Endothelial cell of umbilical vein (primary cell): ENCODE data around the gene SMNDC1. TPM values are rescaled to one million over a fixed set of nuclear protein-coding genes. Genes with fewer than 3 reads are reported as not detected.

ENCODE experiments used
- BruUV-seq: library from RNA; stranded (reverse); fragments of 400-500 nt; replicated peaks from 2 replicates; lab custom pipeline; 2021; lab: Mats Ljungman, UMichigan
- CTCF ChIA-PET: fragments of 300-600, 350-600 bp; sonication (Branson Sonifier 250); formaldehyde crosslinking; loops from one replicate; lab custom pipeline; 2021; ENCODE audit warnings: antibody characterized with exemption, inconsistent platforms; lab: Charles Lee
- POLR2A ChIA-PET: fragments of 300-600, 350-600 bp; sonication (Branson Sonifier 250); formaldehyde crosslinking; loops from one replicate; lab custom pipeline; 2021; ENCODE audit warnings: antibody characterized with exemption, inconsistent platforms; lab: Charles Lee
- DNase-seq: peaks from one replicate; pipeline ENCODE4 v3.0.0-alpha.2; 2011; ENCODE audit warnings: low read depth, low spot score
- FAIRE-seq: peaks from 2 replicates; lab custom pipeline; 2011; peaks lifted over from hg19 to GRCh38; lab: Jason Lieb, UNC
- H2AFZ ChIP-seq: 2 replicates; pipeline ENCODE4 v1.6.0; 2012; ENCODE audit warnings: low read depth, low read length, control low read depth, inconsistent platforms
- H3K27ac ChIP-seq: 2 replicates; pipeline ENCODE4 v1.5.1; 2011; ENCODE audit warnings: low read depth, mild to moderate bottlenecking, control low read depth, low read length, moderate library complexity; ENCODE audit not compliant: insufficient read depth
- H3K27me3 ChIP-seq, 2 experiments: 2 replicates each; pipeline versions ENCODE4 v1.6.0 to v1.6.1; 2011; ENCODE audit warnings: low read length in 2 of 2, mixed read lengths in 1 of 2; ENCODE audit not compliant: control insufficient read depth in 2 of 2, insufficient read depth in 2 of 2
- H3K36me3 ChIP-seq, 2 experiments: 2 replicates in 1 of 2; 3 replicates in 1 of 2; pipeline ENCODE4 v1.5.1; 2011; ENCODE audit warnings: low read length in 2 of 2, mild to moderate bottlenecking in 1 of 2, moderate library complexity in 1 of 2; ENCODE audit not compliant: control insufficient read depth in 2 of 2, insufficient read depth in 2 of 2; ENCODE audit errors: extremely low read depth in 1 of 2
- H3K4me1 ChIP-seq: 3 replicates; pipeline ENCODE4 v1.5.1; 2011; ENCODE audit warnings: mild to moderate bottlenecking, low read length; ENCODE audit not compliant: control insufficient read depth, insufficient read depth; ENCODE audit errors: extremely low read depth
- H3K4me2 ChIP-seq: 2 replicates; pipeline ENCODE4 v1.6.1; 2011; ENCODE audit warnings: low read length, control low read depth, mixed read lengths; ENCODE audit not compliant: insufficient read depth
- H3K4me3 ChIP-seq, 3 experiments: fragments of 200-600 bp in 1 of 3; sonication (generic), shearing (Covaris generic) in 1 of 3; replicated peaks in 1 of 3; 2 replicates each; pipeline ENCODE4 v1.5.1; 2011 to 2016; ENCODE audit warnings: control low read depth in 3 of 3, low read length in 3 of 3, mild to moderate bottlenecking in 2 of 3, inconsistent platforms in 1 of 3, low read depth in 1 of 3, moderate library complexity in 1 of 3; ENCODE audit not compliant: insufficient read depth in 1 of 3
- H3K79me2 ChIP-seq: 2 replicates; pipeline ENCODE4 v1.6.0; 2012; ENCODE audit warnings: low read length, inconsistent platforms; ENCODE audit not compliant: control insufficient read depth, insufficient read depth
- H3K9ac ChIP-seq: replicated peaks from 2 replicates; pipeline ENCODE3; 2011; ENCODE audit warnings: low read length, control low read depth; ENCODE audit not compliant: insufficient read depth; ENCODE audit errors: extremely low read depth
- H3K9me1 ChIP-seq: replicated peaks from 3 replicates; pipeline ENCODE4 v1.6.0; 2011; ENCODE audit warnings: mild to moderate bottlenecking, low read length; ENCODE audit not compliant: control insufficient read depth, insufficient read depth; ENCODE audit errors: extremely low read depth
- H3K9me3 ChIP-seq: replicated peaks from 2 replicates; pipeline ENCODE4 v1.5.1; 2012; ENCODE audit warnings: low read length, inconsistent platforms; ENCODE audit not compliant: control insufficient read depth, insufficient read depth
- H4K20me1 ChIP-seq: replicated peaks from 2 replicates; pipeline ENCODE3; 2011; ENCODE audit warnings: mild to moderate bottlenecking, low read length; ENCODE audit not compliant: control insufficient read depth, insufficient read depth; ENCODE audit errors: extremely low read depth
- CTCF ChIP-seq, 2 donors: IDR thresholded peaks; 1 replicate in 1 of 2; 2 replicates in 1 of 2; pipeline ENCODE4 v1.5.1; 2011; ENCODE audit warnings: low read length in 2 of 2, mild to moderate bottlenecking in 2 of 2, moderate library complexity in 2 of 2, control low read depth in 1 of 2, inconsistent platforms in 1 of 2, low read depth in 1 of 2; ENCODE audit not compliant: insufficient read depth in 1 of 2; ENCODE audit errors: extremely low read depth in 1 of 2
- EZH2 ChIP-seq: IDR thresholded peaks from 2 replicates; pipeline ENCODE4 v1.6.1; 2012; ENCODE audit warnings: borderline replicate concordance, low read depth, mild to moderate bottlenecking, moderate library complexity, low read length, inconsistent platforms; ENCODE audit not compliant: severe bottlenecking
- FOS ChIP-seq: IDR thresholded peaks from 2 replicates; pipeline ENCODE4 v1.6.1; 2011; ENCODE audit warnings: mild to moderate bottlenecking, low read length, moderate library complexity, borderline replicate concordance; ENCODE audit not compliant: insufficient read depth
- GATA2 ChIP-seq: IDR thresholded peaks from 2 replicates; pipeline ENCODE4 v1.7.0; 2011; ENCODE audit warnings: low read depth, mild to moderate bottlenecking, moderate library complexity, mixed read lengths, low read length; ENCODE audit not compliant: insufficient read length, insufficient read depth
- JUN ChIP-seq: IDR thresholded peaks from 2 replicates; pipeline ENCODE4 v1.6.1; 2011; ENCODE audit warnings: borderline replicate concordance, low read depth; ENCODE audit not compliant: insufficient read length, insufficient read depth
- MAX ChIP-seq: IDR thresholded peaks from 2 replicates; pipeline ENCODE4 v1.6.1; 2011; ENCODE audit not compliant: insufficient read depth, insufficient read length
- MYC ChIP-seq: IDR thresholded peaks from one replicate; pipeline ENCODE4 v1.6.1; 2011; ENCODE audit warnings: mild to moderate bottlenecking, low read depth, low read length
- POLR2A ChIP-seq: IDR thresholded peaks from 2 replicates; pipeline ENCODE4 v1.6.1; 2012; ENCODE audit warnings: low read depth, mild to moderate bottlenecking, control low read depth, low read length
- POLR2AphosphoS5 ChIP-seq: IDR thresholded peaks from 2 replicates; pipeline ENCODE4 v1.6.1; 2012; ENCODE audit warnings: low read depth, mild to moderate bottlenecking, control low read depth, low read length, moderate library complexity; ENCODE audit not compliant: insufficient read depth
- dilution Hi-C: fragments of 300-500 bp; cut with MboI; formaldehyde crosslinking; loops from one replicate; pipeline ENCODE4 v1.15.0; 2019; ENCODE audit warnings: low sequenced_read_pairs; ENCODE audit not compliant: extremely low pct_ligation_motif_present
- intact Hi-C: fragments of 100-400 bp; cut with micrococcal nuclease; formaldehyde crosslinking; loops from one replicate; pipeline ENCODE4 v1.10.0; 2022
- polyA plus RNA-seq, 4 experiments: library from polyadenylated mRNA; depleted of rRNA in 3 of 4; stranded (reverse) in 3 of 4; unstranded in 1 of 4; fragments of >200 nt; gene quantifications; 2 replicates each; pipeline versions ENCODE4 v1.2.1 to v1.2.3, GENCODE V29; 2011 to 2012; ENCODE audit warnings: missing spikeins in 1 of 4
- total RNA-seq: library from RNA; stranded (reverse); gene quantifications from 2 replicates; pipeline ENCODE4 v1.2.3, GENCODE V29; 2021

SMNDC1 gene
- total and polyA plus RNA-seq, 2 donors (not counting 3 experiments of a cell fraction or from before 2014, with no cell fraction given) = 7.1 to 39.3 TPM

DNA sequence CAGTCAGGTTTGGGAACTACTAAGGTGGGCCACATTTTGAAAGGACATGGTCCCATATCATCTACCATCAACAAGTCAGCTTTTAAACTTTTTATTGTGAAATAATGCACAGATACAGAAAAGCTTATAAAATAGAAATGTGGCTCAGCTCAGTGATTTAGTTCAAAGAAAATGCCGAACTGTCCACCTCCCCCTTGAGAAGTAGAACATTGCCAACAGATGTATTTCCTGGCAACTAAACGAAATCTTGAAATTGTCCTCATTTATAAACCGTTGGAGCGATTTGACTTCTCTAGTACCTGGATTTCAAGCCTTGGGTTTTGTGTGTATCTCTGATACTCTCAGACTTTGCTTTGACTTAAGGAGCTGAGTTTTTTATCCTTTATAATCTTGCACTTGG lies 32.7 kb upstream of the SMNDC1 start:
- no TSS peak for BruUV-seq
- H3K4me1 ChIP-seq = peaks cover 8% of the 10 kb centered on the region
- H2AFZ ChIP-seq = no peak overlapping the region
- no peaks in the 10 kb centered on the region for H3K79me2 ChIP-seq
- H3K27ac ChIP-seq = no peak overlapping the region
- no peak overlapping the region for H3K4me3 ChIP-seq
- FAIRE-seq (no peak), DNase-seq (no peak)
- no peak overlapping the region for H3K4me2 ChIP-seq
- H3K9me3 ChIP-seq = no peaks in the 10 kb centered on the region
- H3K9me1 ChIP-seq = no peaks in the 10 kb centered on the region
- TF ChIP-seq MYC (no peak), CTCF (IDR thresholded peaks at IDR 0.05; ENCODE audit: extremely low read depth in 1 of 2, insufficient read depth in 1 of 2, low read depth in 1 of 2, low read length in 2 of 2) (no peak), POLR2AphosphoS5 (no peak), MAX (no peak), JUN (no peak), POLR2A (no peak), FOS (no peak), GATA2 (no peak), EZH2 (no peak)
- ChIA-PET POLR2A (no interaction called here), CTCF (interaction anchor here (1.0 to 1.8 kb wide), 5 partner anchors 11 to 163 kb away, joined by 3 to 6 read pairs (median 5); no protein-coding TSS in a partner anchor)
- H3K36me3 ChIP-seq = no peaks in the 10 kb centered on the region
- dilution Hi-C loops (no loop called here), intact Hi-C loops (no loop called here)
- H4K20me1 ChIP-seq = no peaks in the 10 kb centered on the region
- no peaks in the 10 kb centered on the region for H3K27me3 ChIP-seq
- no peak overlapping the region for H3K9ac ChIP-seq
